HCT116 (cell line): ENCODE data around the gene INTS3. TPM values are rescaled to one million over a fixed set of nuclear protein-coding genes. Genes with fewer than 3 reads are reported as not detected.

Experiments used
- ATAC-seq: fragments of 200-7000 bp; cut with Tn5 transposase; 2 replicates; pipeline ENCODE4 v1.9.1; 2020; ENCODE audit warnings: mild to moderate bottlenecking, moderate library complexity
- BruUV-seq: library from RNA; stranded (reverse); fragments of 400-500 nt; replicated peaks from 2 replicates; lab custom pipeline; 2021; lab: Mats Ljungman, UMichigan
- CTCF ChIA-PET: fragments of 300-600 bp; sonication (Branson Sonifier 250); formaldehyde crosslinking; loops from one replicate; lab custom pipeline; 2021; ENCODE audit warnings: antibody characterized with exemption; lab: Charles Lee
- POLR2A ChIA-PET: fragments of 300-600, 350-600 bp; sonication (Branson Sonifier 250); formaldehyde crosslinking; loops from one replicate; lab custom pipeline; 2021; ENCODE audit warnings: antibody characterized with exemption; lab: Charles Lee
- RAD21 ChIA-PET, 2 experiments: fragments of 300-600 bp; sonication (Branson Sonifier 250); formaldehyde crosslinking; loops; one replicate each; lab custom pipeline; 2023; ENCODE audit warnings: low total read pairs in 2 of 2; ENCODE audit not compliant: uncharacterized antibody in 2 of 2, unreplicated experiment in 2 of 2, low non-redundant PET in 1 of 2; lab: Charles Lee
- DNase-seq: peaks from one replicate; pipeline ENCODE4 v3.0.0-alpha.2; 2010; ENCODE audit warnings: low read depth, low spot score
- H2AFZ ChIP-seq: fragments of 200-600 bp; shearing (Covaris generic), sonication (generic); 2 replicates; pipeline ENCODE4 v1.6.1; 2017; ENCODE audit warnings: low read depth, mixed run types, mixed read lengths, antibody characterized with exemption, low read length; ENCODE audit not compliant: poor library complexity, severe bottlenecking
- H3K27ac ChIP-seq: 2 replicates; pipeline ENCODE4 v1.5.1; 2012; ENCODE audit warnings: low read depth, low read length
- H3K27me3 ChIP-seq: fragments of 200-600 bp; sonication (generic); 2 replicates; pipeline ENCODE4 v1.6.1; 2016; ENCODE audit warnings: mixed run types, low read length, mixed read lengths; ENCODE audit not compliant: insufficient read depth
- H3K36me3 ChIP-seq, 2 experiments: fragments of 200-500 bp in 1 of 2; fragments of 200-600 bp in 1 of 2; sonication (Bioruptor generic) in 1 of 2; sonication (generic) in 1 of 2; 2 replicates each; pipeline versions ENCODE4 v1.5.1 to v1.6.1; 2014 to 2016; ENCODE audit warnings: low read length in 2 of 2, inconsistent platforms in 1 of 2, mixed read lengths in 1 of 2, mixed run types in 1 of 2; ENCODE audit not compliant: insufficient read depth in 2 of 2, control insufficient read depth in 1 of 2
- H3K4me1 ChIP-seq, 2 experiments: fragments of 200-600 bp in 1 of 2; sonication (generic) in 1 of 2; 2 replicates each; pipeline versions ENCODE4 v1.5.1 to v1.6.1; 2012 to 2017; ENCODE audit warnings: low read length in 2 of 2, inconsistent platforms in 1 of 2, mild to moderate bottlenecking in 1 of 2, mixed read lengths in 1 of 2, mixed run types in 1 of 2, moderate library complexity in 1 of 2; ENCODE audit not compliant: insufficient read depth in 2 of 2, control insufficient read depth in 1 of 2
- H3K4me2 ChIP-seq: fragments of 200-600 bp; sonication (generic); 2 replicates; pipeline ENCODE4 v1.6.1; 2017; ENCODE audit warnings: mixed run types, low read length, mixed read lengths
- H3K4me3 ChIP-seq, 2 experiments: fragments of 200-600 bp in 1 of 2; sonication (generic) in 1 of 2; replicated peaks in 1 of 2; 2 replicates each; pipeline ENCODE4 v1.5.1; 2011 to 2016; ENCODE audit warnings: low read length in 2 of 2, control low read depth in 1 of 2, low read depth in 1 of 2, mild to moderate bottlenecking in 1 of 2, mixed read lengths in 1 of 2, mixed run types in 1 of 2
- H3K79me2 ChIP-seq: fragments of 200-600 bp; sonication (generic); 2 replicates; pipeline ENCODE4 v1.6.1; 2017; ENCODE audit warnings: mild to moderate bottlenecking, mixed run types, low read length, moderate library complexity, mixed read lengths; ENCODE audit not compliant: insufficient read depth
- H3K9ac ChIP-seq: fragments of 200-600 bp; sonication (generic); 2 replicates; pipeline ENCODE4 v1.6.1; 2016; ENCODE audit warnings: low read length, mixed read lengths
- H3K9me2 ChIP-seq: fragments of 200-600 bp; sonication (generic), shearing (Covaris generic); 2 replicates; pipeline ENCODE4 v1.6.1; 2017; ENCODE audit warnings: mixed run types, mild to moderate bottlenecking, moderate library complexity; ENCODE audit not compliant: insufficient read depth
- H3K9me3 ChIP-seq, 2 experiments: fragments of 200-500 bp in 1 of 2; fragments of 200-600 bp in 1 of 2; sonication (Bioruptor generic) in 1 of 2; sonication (generic) in 1 of 2; 2 replicates each; pipeline ENCODE4 v1.6.1; 2014 to 2017; ENCODE audit warnings: low read length in 2 of 2, mixed read lengths in 2 of 2, inconsistent platforms in 1 of 2, low read depth in 1 of 2, mild to moderate bottlenecking in 1 of 2, mixed run types in 1 of 2, moderate library complexity in 1 of 2; ENCODE audit not compliant: control insufficient read depth in 1 of 2, insufficient read depth in 1 of 2
- H4K20me1 ChIP-seq: fragments of 200-600 bp; sonication (generic), shearing (Covaris generic); 2 replicates; pipeline ENCODE4 v1.6.1; 2017; ENCODE audit warnings: mixed run types, mild to moderate bottlenecking, moderate library complexity; ENCODE audit not compliant: insufficient read depth
- ATF3 ChIP-seq: IDR thresholded peaks from 2 replicates; pipeline ENCODE4 v1.6.1; 2012
- CEBPB ChIP-seq: IDR thresholded peaks from 2 replicates; pipeline ENCODE4 v1.6.1; 2012; ENCODE audit warnings: low read depth
- ELF1 ChIP-seq: IDR thresholded peaks from 2 replicates; pipeline ENCODE4 v1.6.1; 2012; ENCODE audit warnings: low read depth, borderline replicate concordance
- EZH2 ChIP-seq: fragments of 200-600 bp; sonication (generic); IDR thresholded peaks from 2 replicates; pipeline ENCODE4 v1.6.1; 2017; ENCODE audit warnings: antibody characterized with exemption, mixed run types
- FOSL1 ChIP-seq: IDR thresholded peaks from 2 replicates; pipeline ENCODE4 v1.6.1; 2012; ENCODE audit warnings: low read depth
- JUND ChIP-seq: IDR thresholded peaks from 2 replicates; pipeline ENCODE4 v1.6.1; 2012
- POLR2A ChIP-seq: IDR thresholded peaks from 2 replicates; pipeline ENCODE4 v1.7.0; 2011; ENCODE audit warnings: borderline replicate concordance; ENCODE audit not compliant: insufficient read depth, insufficient read length; ENCODE audit errors: extremely low read depth
- POLR2AphosphoS5 ChIP-seq: IDR thresholded peaks from 2 replicates; pipeline ENCODE4 v1.6.1; 2011; ENCODE audit warnings: mild to moderate bottlenecking, low read depth, low read length, moderate library complexity
- RAD21 ChIP-seq: IDR thresholded peaks from 2 replicates; pipeline ENCODE4 v1.6.1; 2012; ENCODE audit warnings: low read depth, mild to moderate bottlenecking
- SIN3A ChIP-seq: IDR thresholded peaks from 2 replicates; pipeline ENCODE4 v1.6.1; 2012; ENCODE audit warnings: low read depth
- SP1 ChIP-seq: IDR thresholded peaks from 2 replicates; pipeline ENCODE4 v1.6.1; 2012; ENCODE audit warnings: low read depth
- SRF ChIP-seq: IDR thresholded peaks from 2 replicates; pipeline ENCODE4 v1.6.1; 2012; ENCODE audit warnings: low read depth
- TCF7L2 ChIP-seq: IDR thresholded peaks from 2 replicates; pipeline ENCODE4 v1.7.0; 2011; ENCODE audit warnings: borderline replicate concordance, inconsistent platforms; ENCODE audit not compliant: insufficient read depth, insufficient read length; ENCODE audit errors: extremely low read depth
- YY1 ChIP-seq: IDR thresholded peaks from 2 replicates; pipeline ENCODE4 v1.6.1; 2011; ENCODE audit warnings: low read length, low read depth, moderate library complexity, mild to moderate bottlenecking; ENCODE audit not compliant: insufficient replicate concordance; ENCODE audit errors: extremely low read depth
- ZBTB33 ChIP-seq: IDR thresholded peaks from 2 replicates; pipeline ENCODE4 v1.6.1; 2011; ENCODE audit warnings: mild to moderate bottlenecking, low read length, moderate library complexity; ENCODE audit not compliant: insufficient replicate concordance; ENCODE audit errors: extremely low read depth
- ZNF274 ChIP-seq: fragments of 200-500 bp; sonication (Bioruptor generic); IDR thresholded peaks from 2 replicates; pipeline ENCODE4 v1.6.1; 2014; ENCODE audit warnings: mild to moderate bottlenecking, low read depth, low read length, inconsistent platforms
- intact Hi-C: fragments of 100-400 bp; cut with micrococcal nuclease; formaldehyde crosslinking; loops from 2 replicates; pipeline ENCODE4 v1.10.0; 2022
- total RNA-seq: library from RNA; stranded (reverse); gene quantifications from one replicate; pipeline ENCODE4 v1.2.1, GENCODE V29; 2021; ENCODE audit not compliant: unreplicated experiment
- TF ChIP-seq, protein P1 (sequence below): IDR thresholded peaks from 2 replicates; pipeline ENCODE4 v1.6.1; 2012; ENCODE audit warnings: low read depth
- TF ChIP-seq, protein P2 (sequence below), 3 experiments: fragments of 200-600 bp in 1 of 3; sonication (generic) in 1 of 3; IDR thresholded peaks in 2 of 3; conservative IDR thresholded peaks in 1 of 3; 2 replicates each; pipeline ENCODE4 v1.5.1; 2012 to 2017; ENCODE audit warnings: low read depth in 2 of 3, low read length in 2 of 3, antibody characterized with exemption in 1 of 3, borderline replicate concordance in 1 of 3, control low read depth in 1 of 3, mild to moderate bottlenecking in 1 of 3, mixed read lengths in 1 of 3, mixed run types in 1 of 3, moderate library complexity in 1 of 3; ENCODE audit not compliant: insufficient read depth in 1 of 3
- TF ChIP-seq, protein P3 (sequence below): IDR thresholded peaks from 2 replicates; pipeline ENCODE4 v1.6.1; 2012

Gene INTS3
- total RNA-seq, 1 experiment from 2014 or later, result 47.6 TPM

- Histone ChIP-seq H3K79me2 (no peaks in the 10 kb centered on the region), H3K9me3 (no peaks in the 10 kb centered on the region), H2AFZ (no peak overlapping the region), H3K4me1 (no peaks in the 10 kb centered on the region), H3K9ac (no peak overlapping the region), H3K4me2 (no peak overlapping the region), H4K20me1 (no peaks in the 10 kb centered on the region), H3K36me3 (peaks cover 22 to 49% of the 10 kb centered on the region in 2 experiments)
- intact Hi-C loops, result no loop called here
- RAD21 ChIA-PET, result no interaction called here
- CTCF ChIA-PET, result no interaction called here
- ATAC-seq, result no peak
- no TSS peak for BruUV-seq
- TF ChIP-seq EZH2 (no peak), ATF3 (no peak), POLR2AphosphoS5 (no peak), CEBPB (no peak), YY1 (no peak), RAD21 (no peak), TCF7L2 (no peak), SRF (no peak), FOSL1 (no peak), SIN3A (no peak), JUND (no peak), POLR2A (no peak), ELF1 (no peak), SP1 (no peak), ZNF274 (no peak), ZBTB33 (no peak)
- TF ChIP-seq, protein P1, sequence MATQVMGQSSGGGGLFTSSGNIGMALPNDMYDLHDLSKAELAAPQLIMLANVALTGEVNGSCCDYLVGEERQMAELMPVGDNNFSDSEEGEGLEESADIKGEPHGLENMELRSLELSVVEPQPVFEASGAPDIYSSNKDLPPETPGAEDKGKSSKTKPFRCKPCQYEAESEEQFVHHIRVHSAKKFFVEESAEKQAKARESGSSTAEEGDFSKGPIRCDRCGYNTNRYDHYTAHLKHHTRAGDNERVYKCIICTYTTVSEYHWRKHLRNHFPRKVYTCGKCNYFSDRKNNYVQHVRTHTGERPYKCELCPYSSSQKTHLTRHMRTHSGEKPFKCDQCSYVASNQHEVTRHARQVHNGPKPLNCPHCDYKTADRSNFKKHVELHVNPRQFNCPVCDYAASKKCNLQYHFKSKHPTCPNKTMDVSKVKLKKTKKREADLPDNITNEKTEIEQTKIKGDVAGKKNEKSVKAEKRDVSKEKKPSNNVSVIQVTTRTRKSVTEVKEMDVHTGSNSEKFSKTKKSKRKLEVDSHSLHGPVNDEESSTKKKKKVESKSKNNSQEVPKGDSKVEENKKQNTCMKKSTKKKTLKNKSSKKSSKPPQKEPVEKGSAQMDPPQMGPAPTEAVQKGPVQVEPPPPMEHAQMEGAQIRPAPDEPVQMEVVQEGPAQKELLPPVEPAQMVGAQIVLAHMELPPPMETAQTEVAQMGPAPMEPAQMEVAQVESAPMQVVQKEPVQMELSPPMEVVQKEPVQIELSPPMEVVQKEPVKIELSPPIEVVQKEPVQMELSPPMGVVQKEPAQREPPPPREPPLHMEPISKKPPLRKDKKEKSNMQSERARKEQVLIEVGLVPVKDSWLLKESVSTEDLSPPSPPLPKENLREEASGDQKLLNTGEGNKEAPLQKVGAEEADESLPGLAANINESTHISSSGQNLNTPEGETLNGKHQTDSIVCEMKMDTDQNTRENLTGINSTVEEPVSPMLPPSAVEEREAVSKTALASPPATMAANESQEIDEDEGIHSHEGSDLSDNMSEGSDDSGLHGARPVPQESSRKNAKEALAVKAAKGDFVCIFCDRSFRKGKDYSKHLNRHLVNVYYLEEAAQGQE, result no peak
- TF ChIP-seq, protein P2, sequence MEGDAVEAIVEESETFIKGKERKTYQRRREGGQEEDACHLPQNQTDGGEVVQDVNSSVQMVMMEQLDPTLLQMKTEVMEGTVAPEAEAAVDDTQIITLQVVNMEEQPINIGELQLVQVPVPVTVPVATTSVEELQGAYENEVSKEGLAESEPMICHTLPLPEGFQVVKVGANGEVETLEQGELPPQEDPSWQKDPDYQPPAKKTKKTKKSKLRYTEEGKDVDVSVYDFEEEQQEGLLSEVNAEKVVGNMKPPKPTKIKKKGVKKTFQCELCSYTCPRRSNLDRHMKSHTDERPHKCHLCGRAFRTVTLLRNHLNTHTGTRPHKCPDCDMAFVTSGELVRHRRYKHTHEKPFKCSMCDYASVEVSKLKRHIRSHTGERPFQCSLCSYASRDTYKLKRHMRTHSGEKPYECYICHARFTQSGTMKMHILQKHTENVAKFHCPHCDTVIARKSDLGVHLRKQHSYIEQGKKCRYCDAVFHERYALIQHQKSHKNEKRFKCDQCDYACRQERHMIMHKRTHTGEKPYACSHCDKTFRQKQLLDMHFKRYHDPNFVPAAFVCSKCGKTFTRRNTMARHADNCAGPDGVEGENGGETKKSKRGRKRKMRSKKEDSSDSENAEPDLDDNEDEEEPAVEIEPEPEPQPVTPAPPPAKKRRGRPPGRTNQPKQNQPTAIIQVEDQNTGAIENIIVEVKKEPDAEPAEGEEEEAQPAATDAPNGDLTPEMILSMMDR (IDR thresholded peaks at IDR 0.05 in 2 of 3, conservative IDR thresholded peaks at IDR 0.05 in 1 of 3; ENCODE audit: borderline replicate concordance in 1 of 3, insufficient read depth in 1 of 3, low read depth in 2 of 3, low read length in 2 of 3), result no peak
- TF ChIP-seq, protein P3, sequence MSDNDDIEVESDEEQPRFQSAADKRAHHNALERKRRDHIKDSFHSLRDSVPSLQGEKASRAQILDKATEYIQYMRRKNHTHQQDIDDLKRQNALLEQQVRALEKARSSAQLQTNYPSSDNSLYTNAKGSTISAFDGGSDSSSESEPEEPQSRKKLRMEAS, result no peak
- TF ChIP-seq, all 23 proteins: peak for 0
- DNase-seq, result no peak
- H3K9me2 ChIP-seq, result no peaks in the 10 kb centered on the region
- no peak overlapping the region for H3K4me3 ChIP-seq
- no peak overlapping the region for H3K27ac ChIP-seq
- POLR2A ChIA-PET, result no interaction called here
- H3K27me3 ChIP-seq, result no peaks in the 10 kb centered on the region
These were observed 14.7 kb downstream of the INTS3 start for GRCh38 chr1:153742411-153743142.
